Measurements from ENCODE around the gene NEK2. TPM values are rescaled to one million over a fixed set of nuclear protein-coding genes. Genes with fewer than 3 reads are reported as not detected.

NEK2 gene
- total and polyA plus RNA-seq, 2 donors (not counting 1 experiment from before 2014, with no cell fraction given) = 0.09 TPM; not detected in 1

- H3K27ac Mint-ChIP-seq = no peak overlapping the region
- H3K4me1 Mint-ChIP-seq = no peaks in the 10 kb centered on the region
- Histone ChIP-seq H3K9me3 (ENCODE audit: control extremely low read depth in 1 of 3, control insufficient read depth in 2 of 3, insufficient read depth in 1 of 3, low read length in 2 of 3) (no peaks in the 10 kb centered on the region), H3K27ac (ENCODE audit: low read length in 2 of 2) (no peak overlapping the region), H3K36me3 (replicated peaks in 1 of 2; ENCODE audit: control extremely low read depth in 1 of 2, control insufficient read depth in 1 of 2, extremely low read depth in 1 of 2, insufficient read depth in 2 of 2, low read length in 1 of 2) (no peaks in the 10 kb centered on the region), H3K79me2 (ENCODE audit: control insufficient read depth, insufficient read depth, low read length) (no peaks in the 10 kb centered on the region), H4K20me1 (ENCODE audit: control insufficient read depth, insufficient read depth, low read length, poor library complexity, severe bottlenecking) (no peaks in the 10 kb centered on the region), H3K4me2 (replicated peaks; ENCODE audit: low read depth, low read length, poor library complexity, severe bottlenecking) (no peak overlapping the region), H3K9ac (ENCODE audit: low read length) (no peak overlapping the region), H2AFZ (ENCODE audit: insufficient read depth, low read depth, low read length, poor library complexity, severe bottlenecking) (no peak overlapping the region), H3K27me3 (replicated peaks in 1 of 4; ENCODE audit: control extremely low read depth in 1 of 4, control insufficient read depth in 3 of 4, insufficient read depth in 4 of 4, low read length in 3 of 4) (peaks cover 0 to 7% (median 0%) of the 10 kb centered on the region in 4 experiments), H3K4me1 (ENCODE audit: control insufficient read depth in 2 of 2, insufficient read depth in 2 of 2, low read length in 2 of 2) (no peaks in the 10 kb centered on the region), H3K4me3 (ENCODE audit: control extremely low read depth in 1 of 5, extremely low read depth in 1 of 5, insufficient read depth in 1 of 5, low read depth in 2 of 5, low read length in 4 of 5) (no peak overlapping the region)
- ATAC-seq (ENCODE audit: low read depth) (no peak), DNase-seq (no peak)
- intact Hi-C loops (cut with micrococcal nuclease) = no loop called here
- TF ChIP-seq CTCF (IDR thresholded peaks at IDR 0.05) (no peak), EZH2 (IDR thresholded peaks at IDR 0.05; ENCODE audit: borderline replicate concordance, insufficient read depth, low read depth, low read length, poor library complexity, severe bottlenecking) (no peak)
- peaks cover 10% of the 10 kb centered on the region for H3K27me3 Mint-ChIP-seq
- no peaks in the 10 kb centered on the region for H3K9me3 Mint-ChIP-seq (ENCODE audit: insufficient read depth)
- WGBS (ENCODE audit: insufficient coverage) = 76% methylated on average over 12 of the region's 13 CpGs
- POLR2A ChIA-PET = no interaction called here
- H3K4me3 Mint-ChIP-seq = no peak overlapping the region
- CTCF ChIA-PET = interaction anchor here (0.8 kb wide), 1 partner anchor 9 kb away, joined by 3 read pairs; no protein-coding TSS in a partner anchor
These were observed 35.7 kb downstream of the NEK2 start for GRCh38 chr1:211639475-211640300.

- intact Hi-C loops (cut with micrococcal nuclease) = no loop called here
- H3K9ac ChIP-seq (ENCODE audit: low read length) = no peak overlapping the region
- CTCF ChIA-PET = interaction anchor here (1.0 kb wide), 1 partner anchor 15 kb away, joined by 3 read pairs; no protein-coding TSS in a partner anchor
- Mint-ChIP-seq H3K4me3 (no peak overlapping the region), H3K27ac (no peak overlapping the region), H3K27me3 (peaks cover 10% of the 10 kb centered on the region), H3K4me1 (no peaks in the 10 kb centered on the region), H3K9me3 (ENCODE audit: insufficient read depth) (no peaks in the 10 kb centered on the region)
- DNase-seq (no peak), ATAC-seq (ENCODE audit: low read depth) (no peak)
- POLR2A ChIA-PET = no interaction called here
- no peaks in the 10 kb centered on the region for H3K4me1 ChIP-seq (ENCODE audit: control insufficient read depth in 2 of 2, insufficient read depth in 2 of 2, low read length in 2 of 2)
- H3K27me3 ChIP-seq (replicated peaks in 1 of 4; ENCODE audit: control extremely low read depth in 1 of 4, control insufficient read depth in 3 of 4, insufficient read depth in 4 of 4, low read length in 3 of 4) = peaks cover 0 to 10% (median 0%) of the 10 kb centered on the region in 4 experiments
- H3K36me3 ChIP-seq (replicated peaks in 1 of 2; ENCODE audit: control extremely low read depth in 1 of 2, control insufficient read depth in 1 of 2, extremely low read depth in 1 of 2, insufficient read depth in 2 of 2, low read length in 1 of 2) = no peaks in the 10 kb centered on the region
- H3K9me3 ChIP-seq (ENCODE audit: control extremely low read depth in 1 of 3, control insufficient read depth in 2 of 3, insufficient read depth in 1 of 3, low read length in 2 of 3) = no peaks in the 10 kb centered on the region
- TF ChIP-seq EZH2 (IDR thresholded peaks at IDR 0.05; ENCODE audit: borderline replicate concordance, insufficient read depth, low read depth, low read length, poor library complexity, severe bottlenecking) (no peak), CTCF (IDR thresholded peaks at IDR 0.05) (no peak)
- H3K4me2 ChIP-seq (replicated peaks; ENCODE audit: low read depth, low read length, poor library complexity, severe bottlenecking) = no peak overlapping the region
- H2AFZ ChIP-seq (ENCODE audit: insufficient read depth, low read depth, low read length, poor library complexity, severe bottlenecking) = no peak overlapping the region
- no peaks in the 10 kb centered on the region for H3K79me2 ChIP-seq (ENCODE audit: control insufficient read depth, insufficient read depth, low read length)
- H3K4me3 ChIP-seq (ENCODE audit: control extremely low read depth in 1 of 5, extremely low read depth in 1 of 5, insufficient read depth in 1 of 5, low read depth in 2 of 5, low read length in 4 of 5) = no peak overlapping the region
- H4K20me1 ChIP-seq (ENCODE audit: control insufficient read depth, insufficient read depth, low read length, poor library complexity, severe bottlenecking) = no peaks in the 10 kb centered on the region
- WGBS (ENCODE audit: insufficient coverage) = 76% methylated on average over 2 of the region's 5 CpGs
- H3K27ac ChIP-seq (ENCODE audit: low read length in 2 of 2) = no peak overlapping the region
These were observed 36.7 kb downstream of the NEK2 start for GRCh38 chr1:211638689-211639101.

Data from B cell (primary cell).